HepG2 (cell line): ENCODE measurements around the gene MTR. TPM values are rescaled to one million over a fixed set of nuclear protein-coding genes. Genes with fewer than 3 reads are reported as not detected.

Experiments used
- ATAC-seq: fragments of 200-7000 bp; cut with Tn5 transposase; 3 replicates; pipeline ENCODE4 v1.9.1; 2020; ENCODE audit warnings: mild to moderate bottlenecking, moderate library complexity
- BruUV-seq: library from RNA; stranded (reverse); fragments of 400-500 nt; replicated peaks from 2 replicates; lab custom pipeline; 2021; lab: Mats Ljungman, UMichigan
- CTCF ChIA-PET: fragments of 300-600 bp; formaldehyde crosslinking; extraction: SDS; loops from one replicate; lab custom pipeline; 2021; ENCODE audit warnings: low total read pairs, inconsistent platforms, low intra/inter-chr PET ratio; lab: Yijun Ruan, JAX
- POLR2A ChIA-PET: fragments of 350-600 bp; sonication (Branson Sonifier 250); formaldehyde crosslinking; loops from one replicate; lab custom pipeline; 2020; ENCODE audit warnings: antibody characterized with exemption, inconsistent platforms; lab: Yijun Ruan, JAX
- DNase-seq: peaks from one replicate; pipeline ENCODE4 v3.0.0-alpha.2; 2015; ENCODE audit warnings: low spot score
- FAIRE-seq: peaks from 3 replicates; lab custom pipeline; 2011; peaks lifted over from hg19 to GRCh38; lab: Jason Lieb, UNC
- H2AFZ ChIP-seq: one replicate; pipeline ENCODE4 v1.6.1; 2011; ENCODE audit warnings: low read length, inconsistent platforms
- H3K27ac ChIP-seq: fragments of 300-600 bp; 3 replicates; pipeline ENCODE4 v1.8.0; 2011; ENCODE audit warnings: mixed run types, mild to moderate bottlenecking, mixed read lengths, low read length, inconsistent platforms; ENCODE audit not compliant: insufficient read depth; ENCODE audit errors: extremely low read length
- H3K27me3 ChIP-seq, 2 experiments: fragments of 200-600 bp in 1 of 2; 2 replicates in 1 of 2; 3 replicates in 1 of 2; pipeline versions ENCODE4 v1.6.0 to v1.8.0; 2011; ENCODE audit warnings: low read length in 2 of 2, mild to moderate bottlenecking in 2 of 2, moderate library complexity in 2 of 2, inconsistent platforms in 1 of 2; ENCODE audit not compliant: insufficient read depth in 2 of 2, control insufficient read depth in 1 of 2
- H3K36me3 ChIP-seq, 2 experiments: fragments of 200-600 bp in 1 of 2; replicated peaks in 1 of 2; 2 replicates in 1 of 2; 3 replicates in 1 of 2; pipeline versions ENCODE4 v1.5.1 to v1.8.0; 2011; ENCODE audit warnings: low read length in 2 of 2, inconsistent platforms in 1 of 2; ENCODE audit not compliant: insufficient read depth in 2 of 2, control insufficient read depth in 1 of 2
- H3K4me1 ChIP-seq: 2 replicates; pipeline ENCODE4 v1.5.1; 2012; ENCODE audit warnings: low read length, inconsistent platforms; ENCODE audit not compliant: insufficient read depth
- H3K4me2 ChIP-seq: 2 replicates; pipeline ENCODE4 v1.6.0; 2011; ENCODE audit warnings: low read depth, low read length, inconsistent platforms
- H3K4me3 ChIP-seq, 3 experiments: fragments of 200-600 bp in 1 of 3; sonication (generic), shearing (Covaris generic) in 1 of 3; replicated peaks in 1 of 3; 2 replicates each; pipeline ENCODE4 v1.5.1; 2011 to 2016; ENCODE audit warnings: low read length in 3 of 3, inconsistent platforms in 2 of 3, low read depth in 2 of 3, mild to moderate bottlenecking in 2 of 3, control low read depth in 1 of 3, mixed read lengths in 1 of 3; ENCODE audit not compliant: insufficient read depth in 1 of 3
- H3K79me2 ChIP-seq: one replicate; pipeline ENCODE4 v1.6.1; 2011; ENCODE audit warnings: low read length, inconsistent platforms; ENCODE audit not compliant: insufficient read depth
- H3K9ac ChIP-seq: 2 replicates; pipeline ENCODE4 v1.6.0; 2011; ENCODE audit warnings: mild to moderate bottlenecking, low read depth, low read length, inconsistent platforms; ENCODE audit not compliant: insufficient read depth
- H3K9me3 ChIP-seq: 2 replicates; pipeline ENCODE4 v1.5.1; 2012; ENCODE audit warnings: mild to moderate bottlenecking, low read length
- H4K20me1 ChIP-seq: 2 replicates; pipeline ENCODE4 v1.6.0; 2011; ENCODE audit warnings: inconsistent platforms, mild to moderate bottlenecking, low read length, moderate library complexity; ENCODE audit not compliant: insufficient read depth
- ATF7-NPFF ChIP-seq: sonication (generic); formaldehyde crosslinking; IDR thresholded peaks from 2 replicates; pipeline ENCODE4 v1.8.1; 2023; ENCODE audit warnings: mild to moderate bottlenecking, low read depth, missing genetic modification reagents, moderate library complexity
- EZH2 ChIP-seq: conservative IDR thresholded peaks from 2 replicates; pipeline ENCODE4 v1.6.1; 2012; ENCODE audit warnings: mild to moderate bottlenecking, low read depth, low read length, moderate library complexity
- GATA4 ChIP-seq: sonication (generic); IDR thresholded peaks from 2 replicates; pipeline ENCODE4 v1.6.1; 2016; ENCODE audit warnings: antibody characterized with exemption, low read depth, borderline replicate concordance
- GATAD2A ChIP-seq: IDR thresholded peaks from 2 replicates; pipeline ENCODE4 v1.6.1; 2016
- KAT2B ChIP-seq: fragments of 150-350 bp; IDR thresholded peaks from 2 replicates; pipeline ENCODE4 v1.6.1; 2014; ENCODE audit warnings: low read depth, low read length, borderline replicate concordance
- MIER2 ChIP-seq: IDR thresholded peaks from 2 replicates; pipeline ENCODE4 v1.6.1; 2016; ENCODE audit warnings: missing biosample characterization, missing genetic modification reagents
- NAIF1 ChIP-seq: sonication (generic); formaldehyde crosslinking; IDR thresholded peaks from 2 replicates; pipeline ENCODE4 v1.5.0; 2020; ENCODE audit warnings: mild to moderate bottlenecking, missing genetic modification reagents, borderline replicate concordance
- PITX1 ChIP-seq: sonication (generic); formaldehyde crosslinking; IDR thresholded peaks from 2 replicates; pipeline ENCODE4 v1.5.1; 2020; ENCODE audit warnings: mild to moderate bottlenecking, missing genetic modification reagents
- TBP ChIP-seq: sonication (generic); formaldehyde crosslinking; IDR thresholded peaks from 2 replicates; pipeline ENCODE4 v1.5.0; 2020; ENCODE audit warnings: missing genetic modification reagents
- ZIK1 ChIP-seq: sonication (generic); formaldehyde crosslinking; IDR thresholded peaks from 2 replicates; pipeline ENCODE4 v1.5.0; 2020; ENCODE audit warnings: mild to moderate bottlenecking, low read depth, missing genetic modification reagents, borderline replicate concordance
- ZNF12 ChIP-seq: sonication (generic); formaldehyde crosslinking; IDR thresholded peaks from 2 replicates; pipeline ENCODE4 v1.5.0; 2020; ENCODE audit warnings: missing genetic modification reagents
- ZNF30 ChIP-seq: sonication (generic); formaldehyde crosslinking; IDR thresholded peaks from 2 replicates; pipeline ENCODE4 v1.5.0; 2020; ENCODE audit warnings: mild to moderate bottlenecking, missing genetic modification reagents
- ZNF547 ChIP-seq: sonication (generic); formaldehyde crosslinking; IDR thresholded peaks from 2 replicates; pipeline ENCODE4 v1.5.1; 2020; ENCODE audit warnings: mild to moderate bottlenecking, missing genetic modification reagents
- ZNF562 ChIP-seq: sonication (generic); formaldehyde crosslinking; IDR thresholded peaks from 2 replicates; pipeline ENCODE4 v1.8.0; 2022; ENCODE audit warnings: missing genetic modification reagents, borderline replicate concordance
- WGBS: methylation state at CpG from one replicate; pipeline ENCODE4 v1.1.6; 2017; ENCODE audit warnings: low lambda C conversion rate; 5-methylcytosine and 5-hydroxymethylcytosine counted together
- in situ Hi-C: cut with HindIII; loops from 2 replicates; pipeline ENCODE4 v1.10.0; 2017; ENCODE audit warnings: low pct_unique_long_range_greater_than_20kb; ENCODE audit not compliant: extremely low pct_ligation_motif_present
- intact Hi-C: fragments of 100-400 bp; cut with micrococcal nuclease; formaldehyde crosslinking; loops from one replicate; pipeline ENCODE4 v1.10.0; 2022; ENCODE audit not compliant: unreplicated experiment
- polyA plus RNA-seq, 8 experiments: library from polyadenylated mRNA; depleted of rRNA in 3 of 8; stranded (reverse) in 7 of 8; unstranded in 1 of 8; fragments of >200 nt; fragmentation: Illumina TruSeq in 4 of 8; extraction: Trizol in 4 of 8; gene quantifications; 2 replicates each; pipeline versions ENCODE4 v1.2.1 to v1.2.3, GENCODE V29; 2011 to 2016; ENCODE audit warnings: low read depth in 4 of 8, missing spikeins in 1 of 8, mixed read lengths in 1 of 8; ENCODE audit not compliant: insufficient read depth in 1 of 8
- total RNA-seq, 5 experiments: library from RNA; depleted of rRNA; stranded (reverse); fragments of >200 nt; fragmentation: Illumina TruSeq; extraction: Trizol; gene quantifications; 2 replicates each; pipeline ENCODE4 v1.2.3, GENCODE V29; 2016; ENCODE audit warnings: low read depth in 1 of 5
- TF ChIP-seq, protein P1 (sequence below): sonication (generic); formaldehyde crosslinking; IDR thresholded peaks from 2 replicates; pipeline ENCODE4 v1.8.0; 2022; ENCODE audit warnings: mild to moderate bottlenecking, missing genetic modification reagents
- TF ChIP-seq, protein P2 (sequence below): sonication (generic); formaldehyde crosslinking; IDR thresholded peaks from 2 replicates; pipeline ENCODE4 v1.8.1; 2023; ENCODE audit warnings: mild to moderate bottlenecking, missing genetic modification reagents
- TF ChIP-seq, protein P3 (sequence below): sonication (generic); formaldehyde crosslinking; IDR thresholded peaks from 2 replicates; pipeline ENCODE4 v1.4.0; 2020; ENCODE audit warnings: mild to moderate bottlenecking, missing genetic modification reagents
- TF ChIP-seq, protein P4 (sequence below): sonication (generic); formaldehyde crosslinking; IDR thresholded peaks from 2 replicates; pipeline ENCODE4 v1.4.0; 2020; ENCODE audit warnings: mild to moderate bottlenecking, missing genetic modification reagents, borderline replicate concordance
- TF ChIP-seq, protein P5 (sequence below): conservative IDR thresholded peaks from 2 replicates; pipeline ENCODE4 v1.6.1; 2018; ENCODE audit warnings: missing genetic modification reagents

The MTR gene
- total and polyA plus RNA-seq, 2 of the 13 experiments (the other 11 are each of a cell fraction or from before 2014, with no cell fraction given) = 16.3 to 36.1 TPM

DNA sequence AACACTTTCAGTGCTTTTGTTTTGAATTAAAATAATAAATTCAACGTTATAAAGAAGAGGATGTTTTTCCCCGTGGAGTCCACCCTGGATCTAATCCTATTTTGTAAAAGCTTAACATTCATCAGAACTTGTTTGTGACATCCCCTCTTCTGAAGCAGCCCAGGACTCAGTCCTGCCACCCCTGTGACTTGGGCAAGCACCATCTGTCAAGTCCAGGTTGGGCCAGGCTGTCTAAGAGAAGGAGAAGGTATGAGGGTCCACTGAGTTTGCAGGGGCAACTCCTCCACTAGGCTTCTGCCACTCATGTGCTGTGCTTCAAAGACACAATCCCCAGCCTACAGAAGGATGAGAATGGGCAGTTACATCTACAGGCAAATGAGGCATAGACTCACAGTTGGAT, 149.5 kb downstream of the MTR start (continued):
- TF ChIP-seq, protein P1, sequence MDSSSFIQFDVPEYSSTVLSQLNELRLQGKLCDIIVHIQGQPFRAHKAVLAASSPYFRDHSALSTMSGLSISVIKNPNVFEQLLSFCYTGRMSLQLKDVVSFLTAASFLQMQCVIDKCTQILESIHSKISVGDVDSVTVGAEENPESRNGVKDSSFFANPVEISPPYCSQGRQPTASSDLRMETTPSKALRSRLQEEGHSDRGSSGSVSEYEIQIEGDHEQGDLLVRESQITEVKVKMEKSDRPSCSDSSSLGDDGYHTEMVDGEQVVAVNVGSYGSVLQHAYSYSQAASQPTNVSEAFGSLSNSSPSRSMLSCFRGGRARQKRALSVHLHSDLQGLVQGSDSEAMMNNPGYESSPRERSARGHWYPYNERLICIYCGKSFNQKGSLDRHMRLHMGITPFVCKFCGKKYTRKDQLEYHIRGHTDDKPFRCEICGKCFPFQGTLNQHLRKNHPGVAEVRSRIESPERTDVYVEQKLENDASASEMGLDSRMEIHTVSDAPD (CRISPR knock-in tag) = no peak
- TF ChIP-seq ZNF562 (CRISPR knock-in tag) (no peak), GATAD2A (CRISPR knock-in tag) (no peak), ATF7-NPFF (no peak), MIER2 (CRISPR knock-in tag) (no peak), ZNF30 (CRISPR knock-in tag) (no peak), ZNF547 (CRISPR knock-in tag) (no peak), EZH2 (no peak)
- TF ChIP-seq, protein P2, sequence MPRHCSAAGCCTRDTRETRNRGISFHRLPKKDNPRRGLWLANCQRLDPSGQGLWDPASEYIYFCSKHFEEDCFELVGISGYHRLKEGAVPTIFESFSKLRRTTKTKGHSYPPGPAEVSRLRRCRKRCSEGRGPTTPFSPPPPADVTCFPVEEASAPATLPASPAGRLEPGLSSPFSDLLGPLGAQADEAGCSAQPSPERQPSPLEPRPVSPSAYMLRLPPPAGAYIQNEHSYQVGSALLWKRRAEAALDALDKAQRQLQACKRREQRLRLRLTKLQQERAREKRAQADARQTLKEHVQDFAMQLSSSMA (CRISPR knock-in tag) = no peak
- TF ChIP-seq, protein P3, sequence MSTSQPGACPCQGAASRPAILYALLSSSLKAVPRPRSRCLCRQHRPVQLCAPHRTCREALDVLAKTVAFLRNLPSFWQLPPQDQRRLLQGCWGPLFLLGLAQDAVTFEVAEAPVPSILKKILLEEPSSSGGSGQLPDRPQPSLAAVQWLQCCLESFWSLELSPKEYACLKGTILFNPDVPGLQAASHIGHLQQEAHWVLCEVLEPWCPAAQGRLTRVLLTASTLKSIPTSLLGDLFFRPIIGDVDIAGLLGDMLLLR (CRISPR knock-in tag) = no peak

DNA sequence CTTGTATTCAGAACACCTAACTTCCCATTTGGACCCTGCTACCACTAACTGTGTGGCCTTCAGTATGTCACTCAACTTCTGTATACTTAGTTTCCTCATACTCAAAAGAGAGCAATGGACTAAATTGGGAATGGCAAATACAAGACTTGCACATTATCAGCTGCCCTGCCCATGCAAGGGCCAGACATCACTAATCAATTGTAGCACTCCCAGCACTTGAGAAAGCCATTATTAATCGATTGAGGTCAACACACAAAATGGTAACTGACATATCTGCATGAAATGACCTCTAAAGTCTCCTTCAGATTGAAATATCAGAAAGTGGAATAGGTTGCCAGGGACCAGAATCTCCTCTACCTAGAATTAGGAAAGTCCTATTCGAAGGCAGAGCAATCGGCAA, 149.9 kb downstream of the MTR start:
- ATAC-seq (no peak), FAIRE-seq (no peak), DNase-seq (no peak)
- H3K79me2 ChIP-seq = no peaks in the 10 kb centered on the region
- H3K4me2 ChIP-seq = no peak overlapping the region
- no peak overlapping the region for H3K9ac ChIP-seq
- WGBS = 33% methylated on average over 3 of the region's 3 CpGs
- no peak overlapping the region for H3K27ac ChIP-seq
- no peaks in the 10 kb centered on the region for H4K20me1 ChIP-seq
- peaks cover 0 to 6% of the 10 kb centered on the region in 2 experiments; a peak in 2 of 5 replicates for H3K27me3 ChIP-seq
- POLR2A ChIA-PET = no interaction called here
- no peaks in the 10 kb centered on the region for H3K4me1 ChIP-seq
- in situ Hi-C loops = no loop called here
- intact Hi-C loops = no loop called here
- H3K4me3 ChIP-seq = no peak overlapping the region
- no peaks in the 10 kb centered on the region for H3K36me3 ChIP-seq
- no peak overlapping the region for H2AFZ ChIP-seq
- CTCF ChIA-PET = no interaction called here
- no peaks in the 10 kb centered on the region for H3K9me3 ChIP-seq
- BruUV-seq = no TSS peak
- TF ChIP-seq ZNF12 (no peak), GATA4 (no peak), TBP (no peak), NAIF1 (CRISPR knock-in tag) (no peak), PITX1 (CRISPR knock-in tag) (no peak), ZIK1 (CRISPR knock-in tag) (no peak), ZNF30 (CRISPR knock-in tag) (no peak), KAT2B (no peak)
- TF ChIP-seq, protein P4, sequence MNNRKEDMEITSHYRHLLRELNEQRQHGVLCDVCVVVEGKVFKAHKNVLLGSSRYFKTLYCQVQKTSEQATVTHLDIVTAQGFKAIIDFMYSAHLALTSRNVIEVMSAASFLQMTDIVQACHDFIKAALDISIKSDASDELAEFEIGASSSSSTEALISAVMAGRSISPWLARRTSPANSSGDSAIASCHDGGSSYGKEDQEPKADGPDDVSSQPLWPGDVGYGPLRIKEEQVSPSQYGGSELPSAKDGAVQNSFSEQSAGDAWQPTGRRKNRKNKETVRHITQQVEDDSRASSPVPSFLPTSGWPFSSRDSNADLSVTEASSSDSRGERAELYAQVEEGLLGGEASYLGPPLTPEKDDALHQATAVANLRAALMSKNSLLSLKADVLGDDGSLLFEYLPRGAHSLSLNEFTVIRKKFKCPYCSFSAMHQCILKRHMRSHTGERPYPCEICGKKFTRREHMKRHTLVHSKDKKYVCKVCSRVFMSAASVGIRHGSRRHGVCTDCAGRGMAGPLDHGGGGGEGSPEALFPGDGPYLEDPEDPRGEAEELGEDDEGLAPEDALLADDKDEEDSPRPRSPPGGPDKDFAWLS (CRISPR knock-in tag) = no peak
- TF ChIP-seq, protein P5, sequence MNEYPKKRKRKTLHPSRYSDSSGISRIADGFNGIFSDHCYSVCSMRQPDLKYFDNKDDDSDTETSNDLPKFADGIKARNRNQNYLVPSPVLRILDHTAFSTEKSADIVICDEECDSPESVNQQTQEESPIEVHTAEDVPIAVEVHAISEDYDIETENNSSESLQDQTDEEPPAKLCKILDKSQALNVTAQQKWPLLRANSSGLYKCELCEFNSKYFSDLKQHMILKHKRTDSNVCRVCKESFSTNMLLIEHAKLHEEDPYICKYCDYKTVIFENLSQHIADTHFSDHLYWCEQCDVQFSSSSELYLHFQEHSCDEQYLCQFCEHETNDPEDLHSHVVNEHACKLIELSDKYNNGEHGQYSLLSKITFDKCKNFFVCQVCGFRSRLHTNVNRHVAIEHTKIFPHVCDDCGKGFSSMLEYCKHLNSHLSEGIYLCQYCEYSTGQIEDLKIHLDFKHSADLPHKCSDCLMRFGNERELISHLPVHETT = no peak
